DMS53 treated with DMSO at 0.1 percent for 48 hours (cell line): ENCODE results near the gene DDX41.

Source experiments
- DNase-seq: peaks from one replicate; lab custom pipeline; 2025; ENCODE audit not compliant: unreplicated experiment; lab: John Stamatoyannopoulos, UW

Gene DDX41

DNA sequence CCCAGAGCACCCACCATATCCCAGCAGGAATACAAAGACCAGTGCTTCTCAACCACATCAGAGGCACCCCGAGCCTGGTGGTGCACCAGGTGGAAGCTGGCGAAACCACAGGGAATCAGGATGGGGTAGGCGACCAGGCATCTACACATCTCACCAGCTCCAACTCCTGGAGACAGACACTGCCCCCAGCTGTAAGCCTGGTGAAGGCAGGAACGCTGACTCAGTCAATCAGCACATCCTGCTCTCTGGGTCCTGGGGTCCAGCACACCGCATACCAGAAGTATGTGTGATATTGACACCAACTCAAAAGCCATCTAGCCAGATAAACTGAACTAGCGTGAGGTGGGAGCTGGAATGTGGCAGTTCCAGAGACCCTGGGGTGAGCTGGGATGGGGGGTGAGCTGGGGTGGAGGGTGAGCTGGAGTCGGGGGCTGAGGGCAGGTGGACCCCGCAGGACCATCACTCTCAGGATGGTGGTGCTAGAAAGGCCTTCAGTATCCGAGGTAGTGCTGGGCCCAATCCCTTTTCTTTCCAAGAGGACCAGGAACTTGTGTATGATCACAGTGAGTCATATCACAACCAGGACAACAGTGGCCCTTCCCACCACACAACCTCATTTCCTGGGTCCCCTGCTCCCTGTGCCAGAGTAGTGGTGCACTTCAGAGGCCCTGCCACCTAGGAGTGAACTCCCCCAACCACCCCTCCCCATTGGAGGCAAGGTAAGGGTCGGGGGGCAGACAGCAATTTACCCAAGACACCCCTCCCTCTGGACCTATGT lies 45.8 kb downstream of the DDX41 start:
- no peak for DNase-seq

DNA sequence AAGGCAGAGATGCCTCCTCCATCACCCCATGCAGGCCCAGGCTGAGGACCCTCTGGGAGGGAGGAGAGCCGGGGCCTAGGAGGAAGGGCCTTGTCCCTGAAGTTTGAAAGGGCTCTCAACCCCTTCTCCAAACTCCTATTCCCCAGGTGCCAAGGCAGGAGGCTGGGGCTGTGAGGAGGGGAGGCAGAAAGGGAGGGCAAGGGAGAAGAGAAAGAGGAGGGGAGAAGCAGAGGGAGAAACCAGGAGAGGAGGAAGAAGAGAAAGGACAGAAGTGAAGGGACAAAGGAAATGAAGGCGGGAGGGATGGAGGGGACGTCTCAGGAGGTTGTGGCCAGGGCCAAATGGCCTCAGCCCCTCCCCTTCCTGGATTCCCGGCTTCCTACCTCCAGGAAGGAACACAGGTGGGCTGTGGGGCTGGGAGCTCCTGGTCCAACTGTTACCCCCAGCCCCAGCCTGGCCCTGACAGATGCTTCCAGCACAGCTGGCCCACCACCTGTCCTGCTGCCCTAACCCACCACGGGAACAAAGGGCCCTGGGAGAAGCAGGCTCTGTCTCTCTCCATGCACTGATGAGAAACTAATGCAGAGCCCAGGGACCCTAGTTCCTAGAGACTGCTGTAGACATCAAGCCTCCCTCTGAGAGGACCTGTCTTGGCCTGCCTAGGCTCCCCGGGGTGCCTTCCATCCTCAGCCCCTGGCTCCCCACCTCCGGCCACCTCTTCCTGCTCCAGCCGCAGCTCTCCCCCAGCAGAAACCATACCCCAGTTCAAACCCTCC lies 46.8 kb downstream of the DDX41 start:
- no peak for DNase-seq

DNA sequence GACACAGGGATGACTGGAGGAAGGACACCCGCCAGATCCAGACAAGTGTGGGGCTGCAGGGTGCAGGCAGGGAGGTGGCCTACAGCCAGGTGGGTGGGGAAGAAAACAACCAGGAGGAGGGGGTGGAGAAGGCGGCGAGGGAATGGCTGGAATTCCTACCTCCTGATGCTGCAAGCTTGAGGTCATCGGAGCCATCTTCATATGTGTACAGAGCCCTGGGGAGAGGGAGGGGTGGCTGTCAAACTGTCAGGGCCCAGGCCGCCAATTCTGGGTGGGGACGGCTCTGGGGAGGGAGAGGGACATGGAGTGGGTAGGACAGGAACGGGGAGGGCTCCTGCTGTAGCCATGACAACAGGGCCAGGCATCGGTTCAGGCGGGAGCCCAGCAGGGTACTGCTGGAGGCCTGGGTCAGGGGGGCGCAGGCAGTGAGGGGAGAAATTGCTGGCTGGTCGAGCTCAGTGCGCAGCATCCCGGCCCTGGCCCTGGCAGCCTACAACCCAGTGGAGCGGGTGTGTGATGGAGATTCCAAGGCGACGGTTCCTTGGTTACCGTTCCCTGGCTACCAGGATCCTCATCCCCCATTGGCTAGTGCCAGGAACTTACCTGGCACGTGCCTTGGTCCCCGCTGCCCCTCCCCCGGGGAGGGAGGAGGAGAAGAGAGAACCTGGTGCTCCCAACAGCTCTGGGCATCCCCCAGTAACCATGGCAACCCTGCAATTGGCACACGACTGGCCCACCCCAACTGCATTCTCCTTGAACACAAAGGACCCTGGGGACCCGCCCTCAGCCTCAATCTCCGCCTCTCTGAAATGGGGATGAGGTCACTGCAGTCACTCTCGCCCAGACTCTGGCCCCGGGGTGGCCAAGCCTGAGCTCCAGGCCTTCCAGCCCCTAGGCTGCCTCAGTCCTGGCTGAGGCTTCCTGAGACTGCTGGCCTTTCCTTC lies 47.8 kb downstream of the DDX41 start:
- no peak for DNase-seq

DNA sequence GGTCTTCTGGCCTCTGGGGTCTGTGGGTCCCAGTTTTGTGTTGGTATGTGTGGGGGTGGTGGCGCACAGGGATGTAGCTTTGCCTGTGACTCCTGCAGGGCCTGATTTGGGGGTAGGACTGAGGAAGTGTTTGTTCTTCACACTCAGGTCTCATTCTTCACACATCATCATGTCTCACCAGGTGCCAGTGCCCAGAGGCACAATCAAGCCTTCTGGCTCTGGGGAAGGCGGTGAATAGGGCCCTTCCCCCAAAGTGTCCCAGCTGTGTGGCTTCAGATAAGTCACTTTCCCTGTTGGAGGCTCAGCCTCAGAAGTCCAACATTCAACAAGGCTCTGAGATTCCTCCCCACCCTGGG lies 48.5 kb downstream of the DDX41 start:
- DNase-seq: no peak

DNA sequence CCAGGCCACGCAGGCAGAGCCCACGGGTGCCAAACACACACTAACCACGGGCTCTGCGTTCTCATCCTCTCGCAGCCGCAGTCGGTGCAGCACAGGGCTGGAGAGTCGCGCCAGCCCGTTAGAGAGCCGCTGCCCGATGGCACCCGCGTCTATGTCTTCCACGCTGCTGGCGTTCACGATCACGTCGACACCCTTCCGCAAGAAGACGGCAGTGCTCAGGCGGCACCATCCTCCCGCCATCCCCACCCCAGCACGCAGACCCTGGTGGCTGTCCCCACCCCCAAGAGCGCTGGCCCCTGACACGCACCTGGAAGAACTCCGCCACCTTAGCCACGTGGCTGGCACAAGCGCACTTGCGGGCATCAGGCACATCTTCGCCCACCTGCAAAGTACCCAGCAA lies 49.3 kb downstream of the DDX41 start:
- no peak for DNase-seq

DNA sequence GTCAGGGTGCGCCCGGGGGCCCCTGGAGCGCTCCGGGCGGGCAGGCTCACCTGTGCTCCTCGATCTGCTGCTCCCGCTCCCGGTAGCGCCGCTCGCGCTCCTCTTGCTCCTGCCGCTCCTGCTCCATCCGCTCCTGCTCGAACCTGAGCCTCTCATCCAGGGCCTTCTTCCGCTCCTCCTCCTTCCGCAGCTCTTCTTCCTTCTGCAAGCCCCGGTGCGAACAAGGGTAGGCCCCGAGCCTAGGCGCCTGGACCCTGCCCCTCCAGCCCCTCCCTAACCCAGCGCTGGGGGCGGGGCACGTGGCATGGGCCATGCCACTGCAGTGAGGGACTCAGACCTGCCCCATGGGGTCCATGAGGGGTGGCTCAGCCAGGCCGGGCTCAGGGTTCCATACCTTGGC lies 49.9 kb downstream of the DDX41 start:
- no peak for DNase-seq

DNA sequence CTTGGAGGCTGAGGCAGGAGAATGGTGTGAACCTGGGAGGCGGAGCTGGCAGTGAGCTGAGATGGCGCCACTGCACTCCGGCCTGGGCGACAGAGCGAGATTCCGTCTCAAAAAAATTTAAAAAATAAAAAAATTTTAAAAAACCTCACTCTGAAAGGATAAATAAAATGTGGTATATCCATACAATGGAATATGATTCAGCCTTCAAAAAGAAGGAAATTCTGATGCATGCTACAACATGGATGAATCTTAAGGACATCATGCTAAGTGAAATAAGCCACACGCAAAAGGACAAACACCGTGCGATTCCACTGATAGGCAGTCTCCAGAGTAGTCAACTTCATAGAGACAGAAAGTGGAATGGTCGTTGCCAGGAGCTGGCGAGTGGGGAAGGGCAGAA lies 51.7 kb downstream of the DDX41 start:
- DNase-seq: no peak

DNA sequence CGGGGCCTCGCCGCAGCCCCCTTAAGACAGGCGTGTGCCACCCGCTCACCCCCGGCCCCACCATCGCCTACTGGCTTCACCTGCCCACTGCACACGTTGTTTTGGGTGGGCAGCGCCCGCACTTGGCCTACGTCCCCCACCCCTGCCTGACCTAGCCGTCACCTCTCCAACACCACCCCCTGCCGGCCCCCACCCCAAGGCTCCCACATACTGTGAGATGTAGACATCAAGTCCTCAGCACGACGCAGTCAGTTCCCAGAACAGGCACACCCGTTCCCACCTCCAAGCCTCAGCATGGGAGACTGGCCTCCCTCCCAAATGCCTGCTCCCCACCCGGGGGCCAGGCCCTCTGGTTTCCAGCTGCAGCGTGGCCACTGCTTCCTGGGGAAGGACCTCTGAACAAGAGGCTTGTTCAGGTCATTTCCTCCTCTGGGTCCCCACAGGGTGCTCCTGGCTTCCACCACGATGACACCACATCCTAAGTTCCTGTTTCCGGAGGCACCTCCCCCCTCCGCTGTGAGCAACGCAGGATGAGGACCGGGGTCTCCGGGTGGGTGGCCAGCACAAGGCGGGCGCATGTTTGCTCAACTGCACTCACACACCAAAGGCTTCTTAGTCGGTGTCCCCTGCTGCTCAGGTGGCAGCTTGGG lies 54.6 kb downstream of the DDX41 start:
- no peak for DNase-seq
